Cardiac muscle cell (in vitro differentiated cells and primary cell): ENCODE data around the gene TMEM131. TPM values are rescaled to one million over a fixed set of nuclear protein-coding genes. Genes with fewer than 3 reads are reported as not detected.
"Not testable (repeated sequence)": the region's sequence is repeated elsewhere in the genome, so short reads cannot be mapped to it uniquely, and the experiment has no call there.

Experiments
- DNase-seq, 2 donors: peaks; one replicate each; pipeline versions ENCODE4 v3.0.0 to v3.0.0-alpha.2; 2010 to 2017; ENCODE audit warnings: low read depth in 1 of 2, low spot score in 1 of 2
- H3K27ac ChIP-seq: fragments of 200-600 bp; sonication (generic); 2 replicates; pipeline ENCODE4 v1.5.1; 2016
- H3K27me3 ChIP-seq: fragments of 200-600 bp; sonication (generic); 2 replicates; pipeline ENCODE4 v1.6.0; 2016; ENCODE audit warnings: control low read depth
- H3K36me3 ChIP-seq: fragments of 200-600 bp; sonication (generic); 2 replicates; pipeline ENCODE4 v1.5.1; 2016; ENCODE audit warnings: control low read depth
- H3K4me1 ChIP-seq: fragments of 200-600 bp; sonication (generic); 2 replicates; pipeline ENCODE4 v1.8.1; 2017; ENCODE audit warnings: low read depth, mild to moderate bottlenecking, mixed run types
- H3K4me3 ChIP-seq: fragments of 200-600 bp; sonication (generic); 2 replicates; pipeline ENCODE4 v1.5.1; 2016; ENCODE audit warnings: mild to moderate bottlenecking
- H3K9me3 ChIP-seq: fragments of 200-600 bp; sonication (generic); 2 replicates; pipeline ENCODE4 v1.5.1; 2017; ENCODE audit warnings: low read depth, mild to moderate bottlenecking, control low read depth
- CTCF ChIP-seq: IDR thresholded peaks from 2 replicates; pipeline ENCODE4 v1.5.1; 2012; ENCODE audit warnings: low read depth, mild to moderate bottlenecking, low read length
- polyA plus RNA-seq: library from polyadenylated mRNA; unstranded; fragments of >200 nt; fragmentation: Nextera tagmentation; extraction: Ambion mirVana; gene quantifications from 2 replicates; pipeline ENCODE4 v1.2.1, GENCODE V29; 2016
- total RNA-seq: library from RNA; depleted of rRNA; stranded (reverse); fragments of >200 nt; gene quantifications from 2 replicates; pipeline ENCODE4 v1.2.3, GENCODE V29; 2016

The TMEM131 gene
- total and polyA plus RNA-seq, 2 experiments from 2014 or later: 16.3 to 19.1 TPM

GRCh38 chr2:97714084-97714949 is 281.4 kb downstream of the TMEM131 start:
- H3K4me3 ChIP-seq: no peak overlapping the region
- TF ChIP-seq CTCF: no peak
- H3K9me3 ChIP-seq: no peaks in the 10 kb centered on the region
- peaks cover 6% of the 10 kb centered on the region for H3K4me1 ChIP-seq
- H3K27ac ChIP-seq: no peak overlapping the region
- H3K36me3 ChIP-seq: no peaks in the 10 kb centered on the region
- DNase-seq: no peak
- H3K27me3 ChIP-seq: no peaks in the 10 kb centered on the region

- no peak within 1 kb of the TSS for H3K27ac ChIP-seq
Measured at GRCh38 chr2:97713296-97714083, 282.3 kb downstream of the TMEM131 start, which contains the start of gene ZAP70. TSS of gene ZAP70 (plus strand) at chr2:97713576. CDS start at chr2:97724037, 10,461 bp downstream.

GRCh38 chr2:97712693-97713295 is 283.0 kb downstream of the TMEM131 start:
- TF ChIP-seq CTCF: no peak
- Histone ChIP-seq H3K36me3 (no peaks in the 10 kb centered on the region), H3K27ac (no peak overlapping the region), H3K27me3 (no peaks in the 10 kb centered on the region), H3K4me3 (no peak overlapping the region), H3K9me3 (no peaks in the 10 kb centered on the region), H3K4me1 (peaks cover 6% of the 10 kb centered on the region)
- DNase-seq: no peak

More at GRCh38 chr2:97713296-97714083, 282.3 kb downstream of the TMEM131 start, which contains the start of gene ZAP70:
- H3K9me3 ChIP-seq: no peaks in the 10 kb centered on the region
- peaks cover 6% of the 10 kb centered on the region for H3K4me1 ChIP-seq
- DNase-seq: no peak
- TF ChIP-seq CTCF: no peak
- H3K27me3 ChIP-seq: no peaks in the 10 kb centered on the region
- H3K4me3 ChIP-seq: no peak within 1 kb of the TSS
- no peaks in the 10 kb centered on the region for H3K36me3 ChIP-seq

- H3K27ac ChIP-seq, H3K27me3 ChIP-seq, H3K4me3 ChIP-seq, H3K9me3 ChIP-seq, H3K36me3 ChIP-seq, DNase-seq, H3K4me1 ChIP-seq: not testable (repeated sequence)
Measured at GRCh38 chr2:97712175-97712574, 283.6 kb downstream of the TMEM131 start.

GRCh38 chr2:97711394-97711711 is 284.4 kb downstream of the TMEM131 start:
- no peak for DNase-seq
- Histone ChIP-seq H3K4me1 (peaks cover 6% of the 10 kb centered on the region), H3K27me3 (no peaks in the 10 kb centered on the region), H3K36me3 (no peaks in the 10 kb centered on the region), H3K9me3 (no peaks in the 10 kb centered on the region), H3K27ac (no peak overlapping the region), H3K4me3 (no peak overlapping the region)
- TF ChIP-seq CTCF: no peak

- no peak for DNase-seq
- Histone ChIP-seq H3K4me1 (peaks cover 6% of the 10 kb centered on the region), H3K9me3 (no peaks in the 10 kb centered on the region), H3K4me3 (no peak overlapping the region), H3K27ac (no peak overlapping the region), H3K36me3 (no peaks in the 10 kb centered on the region), H3K27me3 (no peaks in the 10 kb centered on the region)
- no peak for TF ChIP-seq CTCF
Measured at GRCh38 chr2:97708608-97709007, 287.1 kb downstream of the TMEM131 start.
